Activated naive CD4-positive, alpha-beta T cell treated with anti-CD3 and anti-CD28 coated beads, Interleukin-2, amount 10 ng/mL, durations not matched to agents 7 days and 5 days (primary cell): ENCODE results near the gene CEP72.

Source experiments
- CTCF ChIA-PET: fragments of 350-600 bp; sonication (Branson Sonifier 250); formaldehyde crosslinking; loops from one replicate; lab custom pipeline; 2021; ENCODE audit warnings: antibody characterized with exemption; lab: Charles Lee
- DNase-seq: peaks from one replicate; pipeline ENCODE4 v3.0.0-alpha.2; 2020
- H3K27ac Mint-ChIP-seq: one replicate; pipeline ENCODE4 v1.8.0; 2021; ENCODE audit warnings: mild to moderate bottlenecking, moderate library complexity, mixed read lengths
- H3K27me3 Mint-ChIP-seq: one replicate; pipeline ENCODE4 v1.8.0; 2021; ENCODE audit warnings: mild to moderate bottlenecking, mixed read lengths
- H3K36me3 Mint-ChIP-seq: one replicate; pipeline ENCODE4 v1.8.0; 2021; ENCODE audit warnings: mixed read lengths
- H3K4me1 Mint-ChIP-seq: one replicate; pipeline ENCODE4 v1.8.0; 2021; ENCODE audit warnings: mixed read lengths
- H3K4me3 Mint-ChIP-seq: one replicate; pipeline ENCODE4 v1.8.0; 2021; ENCODE audit warnings: mild to moderate bottlenecking, moderate library complexity, mixed read lengths
- H3K9me3 Mint-ChIP-seq: one replicate; pipeline ENCODE4 v1.8.0; 2021; ENCODE audit warnings: mixed read lengths

CEP72 gene

GRCh38 chr5:609506-609905 is 2.6 kb upstream of the CEP72 start:
- H3K27me3 Mint-ChIP-seq = peaks cover 25% of the 10 kb centered on the region
- peaks cover 4% of the 10 kb centered on the region for H3K9me3 Mint-ChIP-seq
- no peak for DNase-seq
- CTCF ChIA-PET = no interaction called here
- H3K4me3 Mint-ChIP-seq = no peak overlapping the region
- H3K4me1 Mint-ChIP-seq = peaks cover 40% of the 10 kb centered on the region
- H3K36me3 Mint-ChIP-seq = peaks cover 7% of the 10 kb centered on the region
- H3K27ac Mint-ChIP-seq = no peak overlapping the region

GRCh38 chr5:610011-610743 is 2.0 kb upstream of the CEP72 start:
- DNase-seq = no peak
- Mint-ChIP-seq H3K27me3 (peaks cover 20% of the 10 kb centered on the region), H3K9me3 (peaks cover 8% of the 10 kb centered on the region), H3K36me3 (peaks cover 12% of the 10 kb centered on the region), H3K4me1 (peaks cover 44% of the 10 kb centered on the region), H3K4me3 (no peak overlapping the region), H3K27ac (no peak overlapping the region)
- CTCF ChIA-PET = no interaction called here

- H3K4me3 Mint-ChIP-seq = peak overlapping the region; percentile 82
- no peak for DNase-seq
- CTCF ChIA-PET = interaction anchor here (0.9 kb wide), 1 partner anchor 57 kb away, joined by 3 read pairs; no protein-coding TSS in a partner anchor
- peaks cover 50% of the 10 kb centered on the region for H3K4me1 Mint-ChIP-seq
- H3K27ac Mint-ChIP-seq = peak overlapping the region; percentile 34
- H3K36me3 Mint-ChIP-seq = peaks cover 19% of the 10 kb centered on the region
- peaks cover 19% of the 10 kb centered on the region for H3K27me3 Mint-ChIP-seq
- peaks cover 12% of the 10 kb centered on the region for H3K9me3 Mint-ChIP-seq
These were observed 1.1 kb upstream of the CEP72 start for GRCh38 chr5:610744-611730.

GRCh38 chr5:612498-613424 is 621 bp downstream of the CEP72 start:
- H3K27ac Mint-ChIP-seq = peak overlapping the region; percentile 83
- CTCF ChIA-PET = no interaction called here
- DNase-seq = no peak

GRCh38 chr5:616484-617039 is 4.4 kb downstream of the CEP72 start:
- H3K4me3 Mint-ChIP-seq = no peak overlapping the region
- peaks cover 48% of the 10 kb centered on the region for H3K36me3 Mint-ChIP-seq
- CTCF ChIA-PET = no interaction called here
- H3K27ac Mint-ChIP-seq = no peak overlapping the region
- H3K27me3 Mint-ChIP-seq = no peaks in the 10 kb centered on the region
- peaks cover 12% of the 10 kb centered on the region for H3K9me3 Mint-ChIP-seq
- DNase-seq = peak; percentile 18
- H3K4me1 Mint-ChIP-seq = peaks cover 35% of the 10 kb centered on the region

More at GRCh38 chr5:612498-613424, 621 bp downstream of the CEP72 start:
- Mint-ChIP-seq H3K4me3 (peak overlapping the region; percentile 90), H3K4me1 (peaks cover 48% of the 10 kb centered on the region), H3K27me3 (peaks cover 7% of the 10 kb centered on the region), H3K9me3 (peaks cover 12% of the 10 kb centered on the region), H3K36me3 (peaks cover 32% of the 10 kb centered on the region)

GRCh38 chr5:617896-618295 is 5.8 kb downstream of the CEP72 start:
- no peak for DNase-seq
- H3K27ac Mint-ChIP-seq = no peak overlapping the region
- peaks cover 11% of the 10 kb centered on the region for H3K9me3 Mint-ChIP-seq
- peaks cover 50% of the 10 kb centered on the region for H3K36me3 Mint-ChIP-seq
- H3K4me3 Mint-ChIP-seq = no peak overlapping the region
- peaks cover 30% of the 10 kb centered on the region for H3K4me1 Mint-ChIP-seq
- CTCF ChIA-PET = no interaction called here
- H3K27me3 Mint-ChIP-seq = no peaks in the 10 kb centered on the region

- DNase-seq = peak; percentile 11
- peaks cover 9% of the 10 kb centered on the region for H3K9me3 Mint-ChIP-seq
- CTCF ChIA-PET = no interaction called here
- no peak overlapping the region for H3K4me3 Mint-ChIP-seq
- H3K36me3 Mint-ChIP-seq = peaks cover 48% of the 10 kb centered on the region
- H3K4me1 Mint-ChIP-seq = peaks cover 26% of the 10 kb centered on the region
- H3K27ac Mint-ChIP-seq = no peak overlapping the region
- no peaks in the 10 kb centered on the region for H3K27me3 Mint-ChIP-seq
These were observed 6.3 kb downstream of the CEP72 start for GRCh38 chr5:618450-618849.

- Mint-ChIP-seq H3K27ac (no peak overlapping the region), H3K9me3 (peaks cover 9% of the 10 kb centered on the region), H3K4me1 (peaks cover 16% of the 10 kb centered on the region), H3K4me3 (no peak overlapping the region), H3K36me3 (peaks cover 47% of the 10 kb centered on the region), H3K27me3 (no peaks in the 10 kb centered on the region)
- CTCF ChIA-PET = no interaction called here
- peak; percentile 14 for DNase-seq
These were observed 7.3 kb downstream of the CEP72 start for GRCh38 chr5:619444-619843.

GRCh38 chr5:620152-620551 is 8.0 kb downstream of the CEP72 start:
- H3K4me3 Mint-ChIP-seq = no peak overlapping the region
- peaks cover 11% of the 10 kb centered on the region for H3K4me1 Mint-ChIP-seq
- H3K9me3 Mint-ChIP-seq = peaks cover 4% of the 10 kb centered on the region
- no peak for DNase-seq
- H3K27me3 Mint-ChIP-seq = no peaks in the 10 kb centered on the region
- CTCF ChIA-PET = no interaction called here
- no peak overlapping the region for H3K27ac Mint-ChIP-seq
- peaks cover 41% of the 10 kb centered on the region for H3K36me3 Mint-ChIP-seq

GRCh38 chr5:620586-621180 is 8.5 kb downstream of the CEP72 start:
- DNase-seq = peak; percentile 13
- Mint-ChIP-seq H3K4me1 (peaks cover 6% of the 10 kb centered on the region), H3K27ac (no peak overlapping the region), H3K9me3 (no peaks in the 10 kb centered on the region), H3K27me3 (no peaks in the 10 kb centered on the region), H3K4me3 (no peak overlapping the region), H3K36me3 (peaks cover 38% of the 10 kb centered on the region)
- CTCF ChIA-PET = no interaction called here

GRCh38 chr5:621341-621761 is 9.2 kb downstream of the CEP72 start:
- no peak overlapping the region for H3K27ac Mint-ChIP-seq
- H3K9me3 Mint-ChIP-seq = no peaks in the 10 kb centered on the region
- CTCF ChIA-PET = no interaction called here
- no peak for DNase-seq
- no peaks in the 10 kb centered on the region for H3K27me3 Mint-ChIP-seq
- peaks cover 3% of the 10 kb centered on the region for H3K4me1 Mint-ChIP-seq
- H3K4me3 Mint-ChIP-seq = no peak overlapping the region
- peaks cover 34% of the 10 kb centered on the region for H3K36me3 Mint-ChIP-seq

- H3K36me3 Mint-ChIP-seq = peaks cover 30% of the 10 kb centered on the region
- no peaks in the 10 kb centered on the region for H3K4me1 Mint-ChIP-seq
- DNase-seq = peak; percentile 14
- no peaks in the 10 kb centered on the region for H3K9me3 Mint-ChIP-seq
- CTCF ChIA-PET = no interaction called here
- no peaks in the 10 kb centered on the region for H3K27me3 Mint-ChIP-seq
- H3K4me3 Mint-ChIP-seq = no peak overlapping the region
- no peak overlapping the region for H3K27ac Mint-ChIP-seq
These were observed 10.2 kb downstream of the CEP72 start for GRCh38 chr5:622359-622758.

- peaks cover 30% of the 10 kb centered on the region for H3K36me3 Mint-ChIP-seq
- peak; percentile 13 for DNase-seq
- no peaks in the 10 kb centered on the region for H3K27me3 Mint-ChIP-seq
- CTCF ChIA-PET = no interaction called here
- no peaks in the 10 kb centered on the region for H3K9me3 Mint-ChIP-seq
- no peaks in the 10 kb centered on the region for H3K4me1 Mint-ChIP-seq
- H3K4me3 Mint-ChIP-seq = no peak overlapping the region
- no peak overlapping the region for H3K27ac Mint-ChIP-seq
These were observed 10.9 kb downstream of the CEP72 start for GRCh38 chr5:622946-623522.
